Measurements from ENCODE around the gene AGER.

Gene AGER

GRCh38 chr6:32168350-32168749 lies 15.7 kb downstream of the AGER start:
- Histone ChIP-seq H3K27ac (ENCODE audit: extremely low read depth, low read depth, low read length) (no peak overlapping the region), H3K9me3 (ENCODE audit: control insufficient read depth, insufficient read depth, low read depth, low read length) (no peaks in the 10 kb centered on the region), H3K4me1 (ENCODE audit: control insufficient read depth, insufficient read depth, low read length) (no peaks in the 10 kb centered on the region), H3K36me3 (ENCODE audit: control insufficient read depth in 2 of 2, insufficient read depth in 1 of 2, low read length in 2 of 2) (peaks cover 15 to 68% of the 10 kb centered on the region in 2 experiments; a peak in 2 of 3 replicates), H3K4me3 (ENCODE audit: low read depth, low read length) (no peak overlapping the region)
- POLR2A ChIA-PET, result interaction anchor here (0.5 to 2.0 kb wide), 6 partner anchors 11 to 40 kb away, joined by 3 to 9 read pairs (median 6); partner anchors contain the start of genes ATF6B and PBX2
- CTCF ChIA-PET, result interaction anchor here (0.6 to 1.9 kb wide), 4 partner anchors 8 to 57 kb away, joined by 3 to 19 read pairs (median 5); partner anchors contain the start of gene AGPAT1
- TF ChIP-seq ZNF513 (tag by site-specific recombination; IDR thresholded peaks at IDR 0.05) (no peak), BCL11B (tag by site-specific recombination; IDR thresholded peaks at IDR 0.05; ENCODE audit: low read depth) (no peak), ZNF23 (tag by site-specific recombination; IDR thresholded peaks at IDR 0.05; ENCODE audit: borderline replicate concordance) (no peak), ZIC2 (tag by site-specific recombination; IDR thresholded peaks at IDR 0.05) (no peak), SP2 (tag by site-specific recombination; IDR thresholded peaks at IDR 0.05) (no peak), ZNF138 (tag by site-specific recombination; IDR thresholded peaks at IDR 0.05; ENCODE audit: borderline replicate concordance) (no peak), ZNF624 (tag by site-specific recombination; IDR thresholded peaks at IDR 0.05) (no peak), ZSCAN23 (tag by site-specific recombination; IDR thresholded peaks at IDR 0.05) (no peak), ZNF658 (tag by site-specific recombination; IDR thresholded peaks at IDR 0.05) (no peak), ZNF292 (tag by site-specific recombination; IDR thresholded peaks at IDR 0.05; ENCODE audit: borderline replicate concordance, low read depth) (no peak)

- Histone ChIP-seq H3K4me3 (ENCODE audit: low read depth, low read length) (no peak overlapping the region), H3K4me1 (ENCODE audit: control insufficient read depth, insufficient read depth, low read length) (no peaks in the 10 kb centered on the region), H3K27ac (ENCODE audit: extremely low read depth, low read depth, low read length) (no peak overlapping the region), H3K9me3 (ENCODE audit: control insufficient read depth, insufficient read depth, low read depth, low read length) (no peaks in the 10 kb centered on the region), H3K36me3 (ENCODE audit: control insufficient read depth in 2 of 2, insufficient read depth in 1 of 2, low read length in 2 of 2) (peaks cover 19 to 73% of the 10 kb centered on the region in 2 experiments; a peak in 2 of 3 replicates)
- ChIA-PET POLR2A (interaction anchor here (0.5 to 1.3 kb wide), 4 partner anchors 10 to 18 kb away, joined by 3 to 6 read pairs (median 4); no protein-coding TSS in a partner anchor), CTCF (interaction anchor here (1.0 to 1.9 kb wide), 2 partner anchors 8 to 50 kb away, joined by 3 to 19 read pairs; partner anchors contain the start of gene AGPAT1)
- no peak for TF ChIP-seq ZNF114 (tag by site-specific recombination; IDR thresholded peaks at IDR 0.05)
- TF ChIP-seq ZNF416 (tag by site-specific recombination; IDR thresholded peaks at IDR 0.05), result no peak
- TF ChIP-seq ZNF311 (tag by site-specific recombination; IDR thresholded peaks at IDR 0.05; ENCODE audit: borderline replicate concordance), result no peak
- TF ChIP-seq CTCF (tag by site-specific recombination; IDR thresholded peaks at IDR 0.05), result no peak
These were observed 16.2 kb downstream of the AGER start for GRCh38 chr6:32167761-32168262.

- Histone ChIP-seq H3K4me3 (ENCODE audit: low read depth, low read length) (no peak overlapping the region), H3K27ac (ENCODE audit: extremely low read depth, low read depth, low read length) (no peak overlapping the region), H3K9me3 (ENCODE audit: control insufficient read depth, insufficient read depth, low read depth, low read length) (no peaks in the 10 kb centered on the region), H3K4me1 (ENCODE audit: control insufficient read depth, insufficient read depth, low read length) (no peaks in the 10 kb centered on the region), H3K36me3 (ENCODE audit: control insufficient read depth in 2 of 2, insufficient read depth in 1 of 2, low read length in 2 of 2) (peaks cover 19 to 79% of the 10 kb centered on the region in 2 experiments; a peak in 2 of 3 replicates)
- ChIA-PET CTCF (interaction anchor here (1.0 to 1.9 kb wide), 2 partner anchors 9 to 49 kb away, joined by 3 to 19 read pairs; partner anchors contain the start of gene AGPAT1), POLR2A (interaction anchor here (0.6 to 1.3 kb wide), 4 partner anchors 10 to 18 kb away, joined by 3 to 5 read pairs (median 4); no protein-coding TSS in a partner anchor)
- TF ChIP-seq PRDM1 (tag by site-specific recombination; IDR thresholded peaks at IDR 0.05) (0 out of 2 replicates have a peak, but pooled peaks have one; percentile 19), REST (tag by site-specific recombination; IDR thresholded peaks at IDR 0.05) (no peak)
These were observed 16.8 kb downstream of the AGER start for GRCh38 chr6:32167154-32167760.
